DOHH2 (cell line): ENCODE measurements around the gene MTHFSD.

ENCODE experiments used
- H3F3A ChIP-seq: fragments of 200-600 bp; sonication (generic), shearing (Covaris generic); 2 replicates; pipeline ENCODE4 v1.6.0; 2016; ENCODE audit warnings: antibody characterized with exemption, mild to moderate bottlenecking; ENCODE audit not compliant: control insufficient read depth, insufficient read depth
- H3K27ac ChIP-seq: fragments of 200-600 bp; sonication (generic); 2 replicates; pipeline ENCODE4 v1.5.1; 2014; ENCODE audit warnings: low read depth, mild to moderate bottlenecking, low read length, moderate library complexity
- H3K27me3 ChIP-seq: fragments of 200-600 bp; sonication (generic); 2 replicates; pipeline ENCODE4 v1.6.1; 2014; ENCODE audit warnings: mild to moderate bottlenecking, low read length, mixed read lengths; ENCODE audit not compliant: control insufficient read depth
- H3K36me3 ChIP-seq: fragments of 200-600 bp; sonication (generic); 2 replicates; pipeline ENCODE4 v1.6.1; 2014; ENCODE audit warnings: mild to moderate bottlenecking, low read length, moderate library complexity, mixed read lengths; ENCODE audit not compliant: control insufficient read depth
- H3K4me1 ChIP-seq: fragments of 200-600 bp; sonication (generic); 2 replicates; pipeline ENCODE4 v1.6.1; 2014; ENCODE audit warnings: mild to moderate bottlenecking, low read length, mixed read lengths; ENCODE audit not compliant: control insufficient read depth
- H3K4me2 ChIP-seq: fragments of 200-600 bp; sonication (generic); 2 replicates; pipeline ENCODE4 v1.6.0; 2014; ENCODE audit warnings: mild to moderate bottlenecking, low read length, moderate library complexity
- H3K4me3 ChIP-seq: fragments of 200-600 bp; sonication (generic); 2 replicates; pipeline ENCODE4 v1.5.1; 2014; ENCODE audit warnings: mild to moderate bottlenecking, low read length, mixed read lengths
- H3K79me2 ChIP-seq: fragments of 200-600 bp; sonication (generic); 2 replicates; pipeline ENCODE4 v1.6.1; 2014; ENCODE audit warnings: mild to moderate bottlenecking, low read length, mixed read lengths; ENCODE audit not compliant: control insufficient read depth
- H3K9me2 ChIP-seq: fragments of 200-600 bp; sonication (generic); replicated peaks from 2 replicates; pipeline ENCODE4 v1.6.1; 2014; ENCODE audit warnings: mild to moderate bottlenecking, low read length, mixed read lengths; ENCODE audit not compliant: control insufficient read depth
- H3K9me3 ChIP-seq: fragments of 200-600 bp; sonication (generic); 2 replicates; pipeline ENCODE4 v1.6.1; 2014; ENCODE audit warnings: antibody characterized with exemption, low read length, mixed read lengths; ENCODE audit not compliant: control insufficient read depth, insufficient read depth
- H4K20me1 ChIP-seq: fragments of 200-600 bp; sonication (generic); 2 replicates; pipeline ENCODE4 v1.6.0; 2014; ENCODE audit warnings: low read depth, mild to moderate bottlenecking, antibody characterized with exemption, low read length, moderate library complexity; ENCODE audit not compliant: control insufficient read depth, insufficient read depth
- EZH2phosphoT487 ChIP-seq: fragments of 200-600 bp; sonication (generic); IDR thresholded peaks from 2 replicates; pipeline ENCODE4 v1.6.1; 2017; ENCODE audit warnings: borderline replicate concordance, mild to moderate bottlenecking, antibody characterized with exemption, low read length, moderate library complexity, mixed read lengths
- TF ChIP-seq, protein P1 (sequence below): fragments of 200-600 bp; sonication (generic); IDR thresholded peaks from one replicate; pipeline ENCODE4 v1.5.1; 2014; ENCODE audit warnings: antibody characterized with exemption, mild to moderate bottlenecking, low read depth, low read length; ENCODE audit not compliant: poor library complexity, severe bottlenecking

MTHFSD gene

DNA sequence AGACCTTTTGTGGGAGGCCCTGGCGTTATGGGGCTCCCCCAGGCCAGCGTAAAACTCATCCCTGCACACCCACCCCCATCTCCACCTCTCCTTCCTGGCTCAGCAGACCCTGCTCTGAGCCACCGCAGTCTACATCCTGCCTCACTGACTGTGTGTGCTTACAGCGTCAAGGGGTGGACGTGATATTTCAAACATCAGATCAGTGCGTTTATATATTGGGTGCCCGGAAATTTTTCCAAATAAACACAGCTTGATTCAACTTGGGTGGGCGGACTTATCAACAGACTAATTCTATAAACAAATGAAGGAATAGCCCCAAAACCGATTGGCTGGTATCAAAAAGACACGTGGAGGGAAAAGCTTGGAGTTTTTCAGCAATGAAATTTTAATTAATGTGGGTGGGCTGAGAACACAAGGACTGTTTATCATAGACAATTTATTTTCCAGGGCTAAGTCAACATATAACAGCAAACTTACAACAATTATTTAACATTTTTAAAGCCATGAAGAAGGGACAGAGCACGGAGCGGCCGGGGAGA, 23.1 kb upstream of the MTHFSD start, which contains the start of gene FOXL1:
Gene FOXL1 (plus strand): TSS at position 489 of the 539 bp plus-strand sequence. CDS start 175 bp downstream, outside the sequence.
- Histone ChIP-seq H3K4me1 (no peaks in the 10 kb centered on the region), H3K9me3 (no peaks in the 10 kb centered on the region), H3K9me2 (no peaks in the 10 kb centered on the region), H3K36me3 (no peaks in the 10 kb centered on the region), H3F3A (no peaks in the 10 kb centered on the region), H3K79me2 (no peaks in the 10 kb centered on the region), H3K4me2 (no peak within 1 kb of the TSS), H3K27ac (no peak within 1 kb of the TSS), H4K20me1 (no peaks in the 10 kb centered on the region), H3K27me3 (no peaks in the 10 kb centered on the region), H3K4me3 (no peak within 1 kb of the TSS)
- TF ChIP-seq, protein P1, sequence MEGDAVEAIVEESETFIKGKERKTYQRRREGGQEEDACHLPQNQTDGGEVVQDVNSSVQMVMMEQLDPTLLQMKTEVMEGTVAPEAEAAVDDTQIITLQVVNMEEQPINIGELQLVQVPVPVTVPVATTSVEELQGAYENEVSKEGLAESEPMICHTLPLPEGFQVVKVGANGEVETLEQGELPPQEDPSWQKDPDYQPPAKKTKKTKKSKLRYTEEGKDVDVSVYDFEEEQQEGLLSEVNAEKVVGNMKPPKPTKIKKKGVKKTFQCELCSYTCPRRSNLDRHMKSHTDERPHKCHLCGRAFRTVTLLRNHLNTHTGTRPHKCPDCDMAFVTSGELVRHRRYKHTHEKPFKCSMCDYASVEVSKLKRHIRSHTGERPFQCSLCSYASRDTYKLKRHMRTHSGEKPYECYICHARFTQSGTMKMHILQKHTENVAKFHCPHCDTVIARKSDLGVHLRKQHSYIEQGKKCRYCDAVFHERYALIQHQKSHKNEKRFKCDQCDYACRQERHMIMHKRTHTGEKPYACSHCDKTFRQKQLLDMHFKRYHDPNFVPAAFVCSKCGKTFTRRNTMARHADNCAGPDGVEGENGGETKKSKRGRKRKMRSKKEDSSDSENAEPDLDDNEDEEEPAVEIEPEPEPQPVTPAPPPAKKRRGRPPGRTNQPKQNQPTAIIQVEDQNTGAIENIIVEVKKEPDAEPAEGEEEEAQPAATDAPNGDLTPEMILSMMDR: no peak
- TF ChIP-seq EZH2phosphoT487: no peak

DNA sequence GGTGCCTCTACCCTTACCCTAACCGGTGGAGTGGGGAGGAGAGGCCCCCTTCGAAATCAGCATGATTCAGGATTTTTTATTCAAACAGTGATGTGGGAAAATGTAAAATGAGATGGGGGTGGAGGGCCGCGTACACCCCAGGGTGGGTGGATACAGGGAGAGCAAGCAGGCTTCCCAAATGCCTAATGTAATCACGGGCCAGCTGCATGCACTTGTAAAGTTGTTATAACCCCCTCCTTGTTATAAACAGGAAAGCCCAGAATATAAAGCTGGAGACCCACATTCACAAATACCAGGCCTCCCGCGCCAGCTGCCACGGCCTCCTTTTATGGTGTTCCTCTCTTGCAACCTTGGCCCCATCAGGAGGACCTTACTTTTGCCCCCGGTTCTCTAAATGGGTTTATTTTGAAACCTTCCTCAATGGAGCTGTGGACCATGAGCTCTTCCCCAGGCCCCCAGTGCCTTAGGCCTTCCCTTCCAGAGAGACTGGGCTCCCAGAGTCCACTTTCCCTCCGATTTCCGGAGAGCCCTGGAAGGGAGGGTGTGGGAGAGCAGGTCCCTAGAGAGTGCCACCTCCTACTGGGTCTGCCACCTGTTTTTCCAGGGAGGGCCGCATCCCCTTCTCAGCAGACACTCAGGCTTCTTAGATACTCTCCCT, 22.4 kb upstream of the MTHFSD start:
- Histone ChIP-seq H3K27ac (no peak overlapping the region), H3K4me3 (no peak overlapping the region), H3F3A (no peaks in the 10 kb centered on the region), H3K4me2 (no peak overlapping the region), H3K36me3 (no peaks in the 10 kb centered on the region), H3K4me1 (no peaks in the 10 kb centered on the region), H3K9me2 (no peaks in the 10 kb centered on the region), H3K27me3 (no peaks in the 10 kb centered on the region), H3K79me2 (no peaks in the 10 kb centered on the region), H3K9me3 (no peaks in the 10 kb centered on the region), H4K20me1 (no peaks in the 10 kb centered on the region)
- no peak for TF ChIP-seq EZH2phosphoT487
- TF ChIP-seq, protein P1: no peak

DNA sequence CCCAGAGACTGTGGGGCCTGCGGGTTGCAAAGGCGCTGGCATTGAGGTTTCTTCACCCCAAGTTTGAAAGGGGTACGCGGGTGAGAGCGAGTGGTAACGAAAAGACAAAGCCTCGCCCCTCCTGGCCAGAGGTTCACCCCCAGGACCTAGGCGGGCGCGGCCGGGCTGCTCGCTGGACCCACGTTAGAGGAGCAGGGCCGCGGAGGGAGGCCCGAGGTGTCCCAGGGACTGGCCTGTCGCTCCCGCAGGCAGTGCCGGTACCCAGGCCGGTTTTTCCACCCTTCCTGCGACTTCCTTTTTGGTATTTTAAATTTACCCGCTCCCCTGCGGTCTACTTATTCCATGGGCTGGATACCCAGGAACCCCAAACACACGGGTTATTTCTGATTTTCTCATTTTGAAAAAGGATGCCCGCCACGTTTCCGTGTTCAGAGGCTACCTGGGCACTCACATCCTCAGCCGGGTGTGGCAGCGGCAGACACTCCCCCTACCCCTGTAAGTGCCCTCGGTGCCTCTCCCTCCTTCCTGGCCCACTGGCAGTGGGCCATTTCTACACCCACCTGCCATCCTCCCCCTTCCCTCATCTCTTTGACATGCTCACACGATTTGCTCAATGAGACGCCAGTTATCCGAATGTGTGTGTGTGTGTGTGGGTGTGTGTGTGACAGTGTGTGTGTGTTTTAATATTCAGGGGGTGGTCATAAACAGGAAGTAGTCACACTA, 21.7 kb upstream of the MTHFSD start:
- H3K79me2 ChIP-seq: no peaks in the 10 kb centered on the region
- no peaks in the 10 kb centered on the region for H3K27me3 ChIP-seq
- no peaks in the 10 kb centered on the region for H3K36me3 ChIP-seq
- TF ChIP-seq, protein P1: no peak
- TF ChIP-seq EZH2phosphoT487: no peak
- H3K27ac ChIP-seq: no peak overlapping the region
- H3K4me1 ChIP-seq: no peaks in the 10 kb centered on the region
- H3K4me3 ChIP-seq: no peak overlapping the region
- H3K9me3 ChIP-seq: no peaks in the 10 kb centered on the region
- no peaks in the 10 kb centered on the region for H4K20me1 ChIP-seq
- H3K9me2 ChIP-seq: no peaks in the 10 kb centered on the region
- no peaks in the 10 kb centered on the region for H3F3A ChIP-seq
- H3K4me2 ChIP-seq: no peak overlapping the region
